HCT116 (cell line): ENCODE results near the gene MAPKAPK5. TPM values are rescaled to one million over a fixed set of nuclear protein-coding genes. Genes with fewer than 3 reads are reported as not detected.

Source experiments
- ATAC-seq: fragments of 200-7000 bp; cut with Tn5 transposase; 2 replicates; pipeline ENCODE4 v1.9.1; 2020; ENCODE audit warnings: mild to moderate bottlenecking, moderate library complexity
- BruUV-seq: library from RNA; stranded (reverse); fragments of 400-500 nt; replicated peaks from 2 replicates; lab custom pipeline; 2021; lab: Mats Ljungman, UMichigan
- CTCF ChIA-PET: fragments of 300-600 bp; sonication (Branson Sonifier 250); formaldehyde crosslinking; loops from one replicate; lab custom pipeline; 2021; ENCODE audit warnings: antibody characterized with exemption; lab: Charles Lee
- POLR2A ChIA-PET: fragments of 300-600, 350-600 bp; sonication (Branson Sonifier 250); formaldehyde crosslinking; loops from one replicate; lab custom pipeline; 2021; ENCODE audit warnings: antibody characterized with exemption; lab: Charles Lee
- RAD21 ChIA-PET, 2 experiments: fragments of 300-600 bp; sonication (Branson Sonifier 250); formaldehyde crosslinking; loops; one replicate each; lab custom pipeline; 2023; ENCODE audit warnings: low total read pairs in 2 of 2; ENCODE audit not compliant: uncharacterized antibody in 2 of 2, unreplicated experiment in 2 of 2, low non-redundant PET in 1 of 2; lab: Charles Lee
- DNase-seq: peaks from one replicate; pipeline ENCODE4 v3.0.0-alpha.2; 2010; ENCODE audit warnings: low read depth, low spot score
- H2AFZ ChIP-seq: fragments of 200-600 bp; shearing (Covaris generic), sonication (generic); 2 replicates; pipeline ENCODE4 v1.6.1; 2017; ENCODE audit warnings: low read depth, mixed run types, mixed read lengths, antibody characterized with exemption, low read length; ENCODE audit not compliant: poor library complexity, severe bottlenecking
- H3K27ac ChIP-seq: 2 replicates; pipeline ENCODE4 v1.5.1; 2012; ENCODE audit warnings: low read depth, low read length
- H3K27me3 ChIP-seq: fragments of 200-600 bp; sonication (generic); 2 replicates; pipeline ENCODE4 v1.6.1; 2016; ENCODE audit warnings: mixed run types, low read length, mixed read lengths; ENCODE audit not compliant: insufficient read depth
- H3K36me3 ChIP-seq, 2 experiments: fragments of 200-500 bp in 1 of 2; fragments of 200-600 bp in 1 of 2; sonication (Bioruptor generic) in 1 of 2; sonication (generic) in 1 of 2; 2 replicates each; pipeline versions ENCODE4 v1.5.1 to v1.6.1; 2014 to 2016; ENCODE audit warnings: low read length in 2 of 2, inconsistent platforms in 1 of 2, mixed read lengths in 1 of 2, mixed run types in 1 of 2; ENCODE audit not compliant: insufficient read depth in 2 of 2, control insufficient read depth in 1 of 2
- H3K4me1 ChIP-seq, 2 experiments: fragments of 200-600 bp in 1 of 2; sonication (generic) in 1 of 2; 2 replicates each; pipeline versions ENCODE4 v1.5.1 to v1.6.1; 2012 to 2017; ENCODE audit warnings: low read length in 2 of 2, inconsistent platforms in 1 of 2, mild to moderate bottlenecking in 1 of 2, mixed read lengths in 1 of 2, mixed run types in 1 of 2, moderate library complexity in 1 of 2; ENCODE audit not compliant: insufficient read depth in 2 of 2, control insufficient read depth in 1 of 2
- H3K4me2 ChIP-seq: fragments of 200-600 bp; sonication (generic); 2 replicates; pipeline ENCODE4 v1.6.1; 2017; ENCODE audit warnings: mixed run types, low read length, mixed read lengths
- H3K4me3 ChIP-seq, 2 experiments: fragments of 200-600 bp in 1 of 2; sonication (generic) in 1 of 2; replicated peaks in 1 of 2; 2 replicates each; pipeline ENCODE4 v1.5.1; 2011 to 2016; ENCODE audit warnings: low read length in 2 of 2, control low read depth in 1 of 2, low read depth in 1 of 2, mild to moderate bottlenecking in 1 of 2, mixed read lengths in 1 of 2, mixed run types in 1 of 2
- H3K79me2 ChIP-seq: fragments of 200-600 bp; sonication (generic); 2 replicates; pipeline ENCODE4 v1.6.1; 2017; ENCODE audit warnings: mild to moderate bottlenecking, mixed run types, low read length, moderate library complexity, mixed read lengths; ENCODE audit not compliant: insufficient read depth
- H3K9ac ChIP-seq: fragments of 200-600 bp; sonication (generic); 2 replicates; pipeline ENCODE4 v1.6.1; 2016; ENCODE audit warnings: low read length, mixed read lengths
- H3K9me2 ChIP-seq: fragments of 200-600 bp; sonication (generic), shearing (Covaris generic); 2 replicates; pipeline ENCODE4 v1.6.1; 2017; ENCODE audit warnings: mixed run types, mild to moderate bottlenecking, moderate library complexity; ENCODE audit not compliant: insufficient read depth
- H3K9me3 ChIP-seq, 2 experiments: fragments of 200-500 bp in 1 of 2; fragments of 200-600 bp in 1 of 2; sonication (Bioruptor generic) in 1 of 2; sonication (generic) in 1 of 2; 2 replicates each; pipeline ENCODE4 v1.6.1; 2014 to 2017; ENCODE audit warnings: low read length in 2 of 2, mixed read lengths in 2 of 2, inconsistent platforms in 1 of 2, low read depth in 1 of 2, mild to moderate bottlenecking in 1 of 2, mixed run types in 1 of 2, moderate library complexity in 1 of 2; ENCODE audit not compliant: control insufficient read depth in 1 of 2, insufficient read depth in 1 of 2
- H4K20me1 ChIP-seq: fragments of 200-600 bp; sonication (generic), shearing (Covaris generic); 2 replicates; pipeline ENCODE4 v1.6.1; 2017; ENCODE audit warnings: mixed run types, mild to moderate bottlenecking, moderate library complexity; ENCODE audit not compliant: insufficient read depth
- TCF7L2 ChIP-seq: IDR thresholded peaks from 2 replicates; pipeline ENCODE4 v1.7.0; 2011; ENCODE audit warnings: borderline replicate concordance, inconsistent platforms; ENCODE audit not compliant: insufficient read depth, insufficient read length; ENCODE audit errors: extremely low read depth
- YY1 ChIP-seq: IDR thresholded peaks from 2 replicates; pipeline ENCODE4 v1.6.1; 2011; ENCODE audit warnings: low read length, low read depth, moderate library complexity, mild to moderate bottlenecking; ENCODE audit not compliant: insufficient replicate concordance; ENCODE audit errors: extremely low read depth
- ZNF274 ChIP-seq: fragments of 200-500 bp; sonication (Bioruptor generic); IDR thresholded peaks from 2 replicates; pipeline ENCODE4 v1.6.1; 2014; ENCODE audit warnings: mild to moderate bottlenecking, low read depth, low read length, inconsistent platforms
- intact Hi-C: fragments of 100-400 bp; cut with micrococcal nuclease; formaldehyde crosslinking; loops from 2 replicates; pipeline ENCODE4 v1.10.0; 2022
- total RNA-seq: library from RNA; stranded (reverse); gene quantifications from one replicate; pipeline ENCODE4 v1.2.1, GENCODE V29; 2021; ENCODE audit not compliant: unreplicated experiment

The MAPKAPK5 gene
- total RNA-seq, 1 experiment from 2014 or later, result 57.9 TPM

DNA sequence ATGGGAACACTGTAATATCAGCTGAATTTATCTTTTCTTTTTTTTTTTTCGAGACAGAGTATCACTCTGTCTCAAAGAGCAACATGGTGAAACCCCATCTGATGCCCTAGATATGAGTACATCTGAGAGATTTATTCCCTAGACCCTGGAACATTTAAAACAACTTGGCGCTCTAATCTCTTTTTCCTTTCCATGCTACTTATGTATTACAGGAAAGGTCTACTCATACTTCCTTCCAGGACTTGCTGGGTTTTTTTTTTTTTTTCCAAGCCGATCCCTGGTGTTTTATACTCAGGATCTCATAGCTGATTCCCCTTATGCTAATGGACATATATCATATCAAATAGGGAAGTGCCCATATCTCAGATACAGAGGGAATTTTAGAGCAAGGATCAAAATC lies 83.1 kb downstream of the MAPKAPK5 start:
- Histone ChIP-seq H3K4me3 (no peak overlapping the region), H3K9ac (no peak overlapping the region), H3K9me3 (no peaks in the 10 kb centered on the region), H3K4me2 (no peak overlapping the region), H3K27ac (no peak overlapping the region), H3K79me2 (no peaks in the 10 kb centered on the region), H4K20me1 (no peaks in the 10 kb centered on the region), H3K36me3 (no peaks in the 10 kb centered on the region), H3K27me3 (no peaks in the 10 kb centered on the region), H3K9me2 (no peaks in the 10 kb centered on the region), H3K4me1 (no peaks in the 10 kb centered on the region), H2AFZ (no peak overlapping the region)
- TF ChIP-seq ZNF274, result no peak
- BruUV-seq, result no TSS peak
- CTCF ChIA-PET, result no interaction called here
- RAD21 ChIA-PET, result no interaction called here
- ATAC-seq (no peak), DNase-seq (no peak)
- intact Hi-C loops, result no loop called here
- POLR2A ChIA-PET, result no interaction called here

DNA sequence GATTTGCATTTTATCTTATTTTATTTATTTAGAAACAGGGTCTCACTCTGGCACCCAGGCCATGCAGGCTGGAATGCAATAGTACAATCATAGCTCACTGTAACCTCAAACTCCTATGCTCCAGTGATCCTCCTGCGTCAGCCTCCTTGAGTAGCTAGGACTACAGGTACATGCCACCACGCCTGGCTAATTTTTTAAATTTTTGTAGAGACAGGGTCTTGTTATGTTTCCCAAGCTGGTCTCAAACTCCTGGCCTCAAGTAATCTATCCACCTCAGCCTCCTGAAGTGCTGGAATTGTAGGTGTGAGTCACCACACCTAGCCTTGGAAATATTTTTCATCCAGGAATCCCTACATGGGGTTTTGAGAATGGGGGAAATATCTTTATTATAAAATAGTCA lies 84.6 kb downstream of the MAPKAPK5 start:
- TF ChIP-seq YY1 (no peak), TCF7L2 (no peak)
- no peak overlapping the region for H3K27ac ChIP-seq
- H3K79me2 ChIP-seq, result no peaks in the 10 kb centered on the region
- no peaks in the 10 kb centered on the region for H4K20me1 ChIP-seq
- no peak for DNase-seq
- H3K9me3 ChIP-seq, result no peaks in the 10 kb centered on the region
- H3K27me3 ChIP-seq, result no peaks in the 10 kb centered on the region
- H3K9me2 ChIP-seq, result no peaks in the 10 kb centered on the region
- POLR2A ChIA-PET, result no interaction called here
- CTCF ChIA-PET, result no interaction called here
- ATAC-seq, result no peak
- BruUV-seq, result no TSS peak
- no peak overlapping the region for H3K4me3 ChIP-seq
- intact Hi-C loops, result no loop called here
- RAD21 ChIA-PET, result interaction anchor here in 1 of 2 experiments (0.6 kb wide), 1 partner anchor 103 kb away, joined by 3 read pairs; no protein-coding TSS in a partner anchor
- H3K4me2 ChIP-seq, result no peak overlapping the region
- H3K36me3 ChIP-seq, result no peaks in the 10 kb centered on the region
- H3K9ac ChIP-seq, result no peak overlapping the region
- no peaks in the 10 kb centered on the region for H3K4me1 ChIP-seq
- H2AFZ ChIP-seq, result no peak overlapping the region
